ENCODE measurements around the gene EDEM1.

EDEM1 gene

GRCh38 chr3:5198313-5198677 lies 10.8 kb downstream of the EDEM1 start:
- H3K4me3 ChIP-seq (ENCODE audit: low read depth, low read length), result no peak overlapping the region
- TF ChIP-seq, protein P1, sequence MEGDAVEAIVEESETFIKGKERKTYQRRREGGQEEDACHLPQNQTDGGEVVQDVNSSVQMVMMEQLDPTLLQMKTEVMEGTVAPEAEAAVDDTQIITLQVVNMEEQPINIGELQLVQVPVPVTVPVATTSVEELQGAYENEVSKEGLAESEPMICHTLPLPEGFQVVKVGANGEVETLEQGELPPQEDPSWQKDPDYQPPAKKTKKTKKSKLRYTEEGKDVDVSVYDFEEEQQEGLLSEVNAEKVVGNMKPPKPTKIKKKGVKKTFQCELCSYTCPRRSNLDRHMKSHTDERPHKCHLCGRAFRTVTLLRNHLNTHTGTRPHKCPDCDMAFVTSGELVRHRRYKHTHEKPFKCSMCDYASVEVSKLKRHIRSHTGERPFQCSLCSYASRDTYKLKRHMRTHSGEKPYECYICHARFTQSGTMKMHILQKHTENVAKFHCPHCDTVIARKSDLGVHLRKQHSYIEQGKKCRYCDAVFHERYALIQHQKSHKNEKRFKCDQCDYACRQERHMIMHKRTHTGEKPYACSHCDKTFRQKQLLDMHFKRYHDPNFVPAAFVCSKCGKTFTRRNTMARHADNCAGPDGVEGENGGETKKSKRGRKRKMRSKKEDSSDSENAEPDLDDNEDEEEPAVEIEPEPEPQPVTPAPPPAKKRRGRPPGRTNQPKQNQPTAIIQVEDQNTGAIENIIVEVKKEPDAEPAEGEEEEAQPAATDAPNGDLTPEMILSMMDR (IDR thresholded peaks at IDR 0.05; ENCODE audit: control insufficient read depth, extremely low read depth, insufficient read depth), result no peak
- no peak for DNase-seq (ENCODE audit: low read depth)

DNA sequence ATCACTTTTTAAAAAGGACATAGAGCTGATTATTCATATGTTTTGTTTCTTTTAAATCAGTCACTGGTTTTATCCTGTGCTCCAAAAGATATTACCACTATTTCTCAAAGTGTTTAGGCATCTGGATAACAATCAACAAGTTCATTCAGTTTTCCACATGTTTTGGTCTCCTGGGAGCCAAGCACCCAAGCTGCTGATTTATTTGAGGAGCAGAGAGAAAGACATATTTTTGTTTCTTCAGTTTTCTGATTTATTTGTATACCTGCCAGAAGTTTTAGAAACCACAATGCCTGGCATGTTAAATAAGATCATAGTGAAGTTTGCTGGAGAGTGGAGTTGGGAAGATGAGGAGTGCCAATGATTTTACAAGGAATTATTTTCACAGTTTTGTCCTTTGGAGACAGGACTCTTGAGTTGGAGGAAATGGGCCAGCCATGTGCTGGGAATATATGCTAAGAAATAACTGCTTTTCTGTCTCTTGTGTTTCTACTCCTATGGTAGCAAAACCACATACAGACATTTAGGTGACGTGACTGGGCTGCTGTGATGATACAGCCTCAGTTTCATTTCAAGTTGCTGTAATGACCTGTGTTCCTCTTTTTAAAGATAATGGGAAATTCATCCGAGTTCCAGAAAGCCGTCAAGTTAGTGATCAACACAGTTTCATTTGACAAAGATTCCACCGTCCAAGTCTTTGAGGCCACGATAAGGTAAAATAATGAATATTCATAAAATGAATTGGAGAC lies 11.7 kb downstream of the EDEM1 start:
- H3K4me3 ChIP-seq (ENCODE audit: low read depth, low read length), result no peak overlapping the region
- TF ChIP-seq, protein P1 (IDR thresholded peaks at IDR 0.05; ENCODE audit: control insufficient read depth, extremely low read depth, insufficient read depth), result no peak
- DNase-seq (ENCODE audit: low read depth), result no peak

GRCh38 chr3:5201536-5201935 lies 14.0 kb downstream of the EDEM1 start:
- no peak overlapping the region for H3K4me3 ChIP-seq (ENCODE audit: low read depth, low read length)
- no peak for DNase-seq (ENCODE audit: low read depth)
- TF ChIP-seq, protein P1 (IDR thresholded peaks at IDR 0.05; ENCODE audit: control insufficient read depth, extremely low read depth, insufficient read depth), result no peak

DNA sequence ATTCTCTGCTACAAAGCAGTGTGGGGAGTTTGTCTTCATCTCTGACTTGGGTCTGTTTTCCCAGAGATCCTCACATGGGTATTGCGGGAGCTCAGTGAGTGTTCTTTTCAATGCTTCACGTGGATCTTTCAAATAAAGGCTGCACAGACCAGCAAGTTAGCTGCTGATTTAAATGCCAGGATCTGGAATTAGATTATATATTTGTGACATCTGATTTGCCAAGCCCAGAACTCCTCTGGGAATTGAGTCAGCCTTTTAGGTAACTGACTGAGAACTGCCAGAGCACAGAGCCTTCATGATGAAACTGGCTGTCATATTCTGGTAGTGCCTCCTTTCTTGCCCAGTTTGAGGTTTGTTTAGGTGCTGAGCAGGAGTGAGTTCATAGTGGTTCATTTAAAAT lies 14.7 kb downstream of the EDEM1 start:
- TF ChIP-seq, protein P1 (IDR thresholded peaks at IDR 0.05; ENCODE audit: control insufficient read depth, extremely low read depth, insufficient read depth), result no peak
- DNase-seq (ENCODE audit: low read depth), result no peak
- H3K4me3 ChIP-seq (ENCODE audit: low read depth, low read length), result no peak overlapping the region

GRCh38 chr3:5205165-5205941 lies 17.8 kb downstream of the EDEM1 start:
- H3K4me3 ChIP-seq (ENCODE audit: low read depth, low read length), result no peak overlapping the region
- DNase-seq (ENCODE audit: low read depth), result no peak
- TF ChIP-seq, protein P1 (IDR thresholded peaks at IDR 0.05; ENCODE audit: control insufficient read depth, extremely low read depth, insufficient read depth), result no peak

DNA sequence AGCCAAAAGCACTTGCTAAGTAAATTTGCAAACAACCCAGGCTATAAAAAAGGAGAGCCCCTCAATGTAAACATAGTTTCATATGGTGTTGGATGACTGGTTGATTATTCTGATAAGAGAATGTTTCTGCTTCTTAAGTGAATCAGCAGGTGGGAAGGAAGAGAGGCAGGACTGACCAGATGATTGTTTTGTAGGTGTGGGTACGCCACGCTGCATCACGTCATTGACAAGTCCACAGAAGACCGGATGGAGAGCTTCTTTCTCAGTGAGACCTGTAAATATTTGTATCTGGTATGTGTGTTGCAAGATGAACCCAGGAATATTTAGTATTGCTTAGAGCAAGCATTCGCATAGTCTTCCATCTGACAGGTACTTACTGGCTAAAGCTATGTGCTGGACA lies 23.4 kb downstream of the EDEM1 start:
- H3K4me3 ChIP-seq (ENCODE audit: low read depth, low read length), result no peak overlapping the region
- TF ChIP-seq, protein P1 (IDR thresholded peaks at IDR 0.05; ENCODE audit: control insufficient read depth, extremely low read depth, insufficient read depth), result no peak
- no peak for DNase-seq (ENCODE audit: low read depth)

Measured in LNCaP clone FGC (cell line).